GM18519 (cell line): ENCODE data around the gene YWHAB.

Experiments
- ATAC-seq: cut with Tn5 transposase; IDR thresholded peaks from one replicate; pipeline ENCODE4 v1.9.1; 2021; ENCODE audit warnings: mild to moderate bottlenecking, moderate library complexity; ENCODE audit not compliant: unreplicated experiment, low FRiP score

The YWHAB gene

DNA sequence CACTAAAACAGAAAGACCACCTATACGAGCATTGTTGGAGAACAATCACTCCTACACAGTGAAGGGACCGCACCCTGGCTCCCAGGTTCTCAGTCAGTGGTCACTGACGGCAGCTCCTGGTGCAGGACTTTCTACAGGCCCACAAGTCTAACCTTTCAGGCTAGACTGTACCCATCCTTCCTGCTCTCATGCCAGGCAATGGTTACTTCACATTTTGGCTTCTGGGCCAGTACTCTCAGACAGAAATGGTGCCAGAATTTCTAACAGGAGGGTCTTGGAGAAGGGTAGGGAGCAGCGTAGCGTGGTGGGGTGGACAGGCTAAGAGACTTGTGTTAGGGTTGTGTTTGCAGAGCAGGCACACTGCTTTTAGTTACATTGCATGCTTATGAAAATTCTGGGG, 62.6 kb downstream of the YWHAB start:
- ATAC-seq = no peak

DNA sequence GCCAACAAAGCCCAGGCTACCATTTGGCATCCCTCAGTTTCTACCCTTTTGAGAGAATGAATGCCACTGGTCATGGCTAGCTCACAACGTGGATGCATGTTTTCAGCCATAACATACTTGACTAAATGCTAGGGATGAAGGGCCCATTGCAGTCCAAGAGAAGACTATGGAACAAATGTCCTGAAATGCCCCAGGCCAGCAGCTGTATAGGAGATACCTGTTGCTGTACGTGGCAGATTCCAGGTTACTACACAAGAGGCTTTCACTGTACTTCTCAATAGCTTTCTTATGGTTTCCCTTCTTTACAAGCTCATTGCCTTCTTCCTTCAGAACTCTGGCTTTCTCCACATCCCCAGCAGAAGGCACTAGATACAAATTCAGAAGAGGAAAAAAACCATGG, 63.0 kb downstream of the YWHAB start:
- no peak for ATAC-seq

DNA sequence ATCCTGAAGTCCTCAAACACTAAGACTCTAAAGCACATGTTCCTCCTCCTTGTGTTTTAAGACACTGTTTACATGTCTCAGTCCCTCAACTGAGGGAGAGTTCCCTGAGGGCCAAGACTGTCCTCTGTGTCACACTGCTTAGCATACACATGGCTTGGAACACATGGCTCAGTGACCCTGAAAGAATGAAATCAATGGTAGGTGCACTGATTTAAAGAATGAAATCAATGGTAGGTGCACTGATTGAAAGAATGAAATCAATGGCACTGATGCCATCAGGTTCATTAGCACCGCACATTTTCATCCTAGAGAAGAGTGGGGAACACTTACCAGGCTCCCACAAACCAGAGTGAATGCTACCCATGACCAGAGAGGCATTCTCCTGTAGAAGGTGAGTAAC, 64.9 kb downstream of the YWHAB start:
- ATAC-seq = no peak

DNA sequence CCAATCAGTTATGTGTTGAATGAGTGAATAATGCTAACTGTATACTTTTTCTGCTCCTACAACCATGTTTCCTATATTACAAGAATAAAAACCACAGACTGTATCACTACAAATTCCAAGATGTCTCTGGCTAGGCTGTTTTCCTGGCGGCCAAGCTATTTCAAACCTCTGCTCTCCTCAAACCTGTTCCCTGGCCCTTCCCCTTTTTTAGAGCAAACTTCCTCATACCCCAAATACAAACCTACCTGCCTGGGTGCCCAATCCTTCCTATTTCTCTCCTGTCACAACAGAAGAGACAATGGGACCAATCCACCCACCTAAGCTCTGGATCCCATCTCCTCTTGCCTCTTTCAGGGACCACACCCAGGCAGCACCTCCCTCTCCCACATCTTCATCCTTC, 67.2 kb downstream of the YWHAB start:
- ATAC-seq = no peak

DNA sequence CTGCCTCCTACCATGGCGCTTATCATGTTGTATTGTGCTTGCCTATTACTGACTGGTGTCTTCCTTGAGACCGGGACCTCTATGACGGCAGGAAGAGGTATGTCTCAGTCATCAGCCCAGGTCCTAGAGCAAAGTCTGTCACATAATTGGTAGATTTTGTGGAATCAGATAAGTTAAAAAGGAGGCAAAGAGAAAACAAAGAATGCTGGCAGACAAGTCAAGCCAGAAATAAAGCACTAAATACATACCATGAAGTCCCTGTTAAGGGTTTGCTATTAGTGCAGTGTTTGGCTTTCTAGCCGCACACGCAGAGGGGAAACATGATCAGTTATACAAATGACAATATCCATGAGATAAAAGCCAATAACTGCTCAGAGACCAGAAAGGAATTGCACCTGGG, 68.7 kb downstream of the YWHAB start:
- ATAC-seq = no peak

DNA sequence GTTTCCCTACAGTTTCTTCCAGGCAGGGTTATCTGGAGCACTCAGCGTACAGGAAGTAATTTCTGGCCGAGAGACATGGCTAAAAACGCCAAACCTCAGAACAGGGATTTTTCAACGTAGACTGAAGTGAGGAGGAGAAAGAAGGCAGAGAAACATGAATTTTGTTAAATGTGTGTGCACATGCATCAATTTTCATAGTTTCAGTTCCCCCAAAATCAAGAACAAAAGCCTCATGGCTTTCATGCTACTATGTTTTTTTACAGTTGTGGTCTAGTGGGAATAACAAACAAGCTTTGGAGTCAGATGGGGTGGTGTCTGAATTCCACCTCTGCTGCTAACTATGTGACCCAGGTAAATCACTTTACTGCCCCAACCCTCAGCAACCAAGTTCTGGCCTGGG, 69.8 kb downstream of the YWHAB start:
- no peak for ATAC-seq

DNA sequence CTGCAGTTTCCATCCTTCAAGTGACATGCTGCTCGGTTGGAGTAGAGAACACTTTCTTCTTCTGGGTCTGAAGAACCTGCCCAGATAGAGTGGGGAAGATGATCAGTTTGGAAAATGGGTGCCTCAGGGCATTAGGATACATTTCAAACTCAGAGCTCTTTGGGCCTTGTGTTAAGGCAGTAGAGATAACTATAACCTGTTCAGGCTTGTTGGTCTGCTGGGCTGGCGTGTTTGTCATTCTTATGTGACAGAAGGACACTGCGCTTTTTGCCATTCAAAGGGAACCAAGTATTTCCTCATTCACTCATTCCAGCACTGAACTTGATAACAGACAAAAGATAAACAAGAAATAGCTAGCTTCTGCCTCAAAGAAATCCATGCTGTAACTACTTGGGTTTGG, 70.9 kb downstream of the YWHAB start:
- ATAC-seq = no peak
